Measurements from ENCODE around the gene USP21.

DNA sequence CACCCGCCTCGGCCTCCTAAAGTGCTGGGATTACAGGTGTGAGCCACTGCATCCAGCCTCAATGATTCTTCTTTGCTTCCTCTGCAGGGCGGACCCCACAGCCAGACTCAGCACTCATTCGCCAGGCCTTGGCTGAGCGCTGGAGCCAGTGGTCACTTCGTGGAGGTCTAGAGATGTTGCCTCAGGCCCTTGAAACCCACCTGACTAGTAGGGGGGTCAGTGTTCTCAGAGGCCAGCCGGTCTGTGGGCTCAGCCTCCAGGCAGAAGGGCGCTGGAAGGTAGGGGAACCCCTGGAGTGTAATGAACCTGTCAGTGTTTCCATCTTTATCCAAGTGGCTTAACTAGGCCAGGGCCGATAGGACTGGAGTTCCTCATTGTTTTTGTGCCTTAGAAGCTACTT is 9.6 kb downstream of the USP21 start:
- TF ChIP-seq, protein P1, sequence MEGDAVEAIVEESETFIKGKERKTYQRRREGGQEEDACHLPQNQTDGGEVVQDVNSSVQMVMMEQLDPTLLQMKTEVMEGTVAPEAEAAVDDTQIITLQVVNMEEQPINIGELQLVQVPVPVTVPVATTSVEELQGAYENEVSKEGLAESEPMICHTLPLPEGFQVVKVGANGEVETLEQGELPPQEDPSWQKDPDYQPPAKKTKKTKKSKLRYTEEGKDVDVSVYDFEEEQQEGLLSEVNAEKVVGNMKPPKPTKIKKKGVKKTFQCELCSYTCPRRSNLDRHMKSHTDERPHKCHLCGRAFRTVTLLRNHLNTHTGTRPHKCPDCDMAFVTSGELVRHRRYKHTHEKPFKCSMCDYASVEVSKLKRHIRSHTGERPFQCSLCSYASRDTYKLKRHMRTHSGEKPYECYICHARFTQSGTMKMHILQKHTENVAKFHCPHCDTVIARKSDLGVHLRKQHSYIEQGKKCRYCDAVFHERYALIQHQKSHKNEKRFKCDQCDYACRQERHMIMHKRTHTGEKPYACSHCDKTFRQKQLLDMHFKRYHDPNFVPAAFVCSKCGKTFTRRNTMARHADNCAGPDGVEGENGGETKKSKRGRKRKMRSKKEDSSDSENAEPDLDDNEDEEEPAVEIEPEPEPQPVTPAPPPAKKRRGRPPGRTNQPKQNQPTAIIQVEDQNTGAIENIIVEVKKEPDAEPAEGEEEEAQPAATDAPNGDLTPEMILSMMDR (IDR thresholded peaks at IDR 0.05): no peak
- TF ChIP-seq POLR2AphosphoS5 (IDR thresholded peaks at IDR 0.05; ENCODE audit: low read depth, low read length): no peak
- TF ChIP-seq, protein P2, sequence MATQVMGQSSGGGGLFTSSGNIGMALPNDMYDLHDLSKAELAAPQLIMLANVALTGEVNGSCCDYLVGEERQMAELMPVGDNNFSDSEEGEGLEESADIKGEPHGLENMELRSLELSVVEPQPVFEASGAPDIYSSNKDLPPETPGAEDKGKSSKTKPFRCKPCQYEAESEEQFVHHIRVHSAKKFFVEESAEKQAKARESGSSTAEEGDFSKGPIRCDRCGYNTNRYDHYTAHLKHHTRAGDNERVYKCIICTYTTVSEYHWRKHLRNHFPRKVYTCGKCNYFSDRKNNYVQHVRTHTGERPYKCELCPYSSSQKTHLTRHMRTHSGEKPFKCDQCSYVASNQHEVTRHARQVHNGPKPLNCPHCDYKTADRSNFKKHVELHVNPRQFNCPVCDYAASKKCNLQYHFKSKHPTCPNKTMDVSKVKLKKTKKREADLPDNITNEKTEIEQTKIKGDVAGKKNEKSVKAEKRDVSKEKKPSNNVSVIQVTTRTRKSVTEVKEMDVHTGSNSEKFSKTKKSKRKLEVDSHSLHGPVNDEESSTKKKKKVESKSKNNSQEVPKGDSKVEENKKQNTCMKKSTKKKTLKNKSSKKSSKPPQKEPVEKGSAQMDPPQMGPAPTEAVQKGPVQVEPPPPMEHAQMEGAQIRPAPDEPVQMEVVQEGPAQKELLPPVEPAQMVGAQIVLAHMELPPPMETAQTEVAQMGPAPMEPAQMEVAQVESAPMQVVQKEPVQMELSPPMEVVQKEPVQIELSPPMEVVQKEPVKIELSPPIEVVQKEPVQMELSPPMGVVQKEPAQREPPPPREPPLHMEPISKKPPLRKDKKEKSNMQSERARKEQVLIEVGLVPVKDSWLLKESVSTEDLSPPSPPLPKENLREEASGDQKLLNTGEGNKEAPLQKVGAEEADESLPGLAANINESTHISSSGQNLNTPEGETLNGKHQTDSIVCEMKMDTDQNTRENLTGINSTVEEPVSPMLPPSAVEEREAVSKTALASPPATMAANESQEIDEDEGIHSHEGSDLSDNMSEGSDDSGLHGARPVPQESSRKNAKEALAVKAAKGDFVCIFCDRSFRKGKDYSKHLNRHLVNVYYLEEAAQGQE (IDR thresholded peaks at IDR 0.05; ENCODE audit: insufficient read depth in 1 of 2, low read depth in 2 of 2, low read length in 1 of 2): no peak

All from Panc1 (cell line).